H9 (cell line): ENCODE measurements around the gene C1orf21. TPM values are rescaled to one million over a fixed set of nuclear protein-coding genes. Genes with fewer than 3 reads are reported as not detected.

Source experiments
- DNase-seq: peaks from one replicate; pipeline ENCODE4 v3.0.0-alpha.2; 2017
- H2AFZ ChIP-seq: one replicate; pipeline ENCODE4 v1.6.1; 2013; ENCODE audit warnings: mild to moderate bottlenecking, low read length, control low read depth, moderate library complexity
- H2AK5ac ChIP-seq: 2 replicates; pipeline ENCODE4 v1.6.1; 2013; ENCODE audit warnings: low read length, control low read depth, mixed read lengths; ENCODE audit not compliant: insufficient read length
- H2BK120ac ChIP-seq: one replicate; pipeline ENCODE4 v1.6.1; 2013; ENCODE audit warnings: low read depth, mild to moderate bottlenecking, low read length, control low read depth, inconsistent platforms; ENCODE audit not compliant: poor library complexity, severe bottlenecking
- H2BK12ac ChIP-seq: 2 replicates; pipeline ENCODE4 v1.6.1; 2013; ENCODE audit warnings: low read length, control low read depth, mixed read lengths, low read depth; ENCODE audit not compliant: insufficient read length
- H2BK15ac ChIP-seq: 2 replicates; pipeline ENCODE4 v1.6.1; 2013; ENCODE audit warnings: low read depth, low read length, control low read depth
- H2BK20ac ChIP-seq: one replicate; pipeline ENCODE4 v1.6.1; 2013; ENCODE audit warnings: low read depth, mild to moderate bottlenecking, low read length, control low read depth, inconsistent platforms; ENCODE audit not compliant: poor library complexity, severe bottlenecking
- H2BK5ac ChIP-seq: 2 replicates; pipeline ENCODE4 v1.6.1; 2013; ENCODE audit warnings: low read length, control low read depth, mixed read lengths; ENCODE audit not compliant: insufficient read length
- H3K14ac ChIP-seq: 2 replicates; pipeline ENCODE4 v1.6.1; 2013; ENCODE audit warnings: low read length, control low read depth; ENCODE audit not compliant: insufficient read depth
- H3K18ac ChIP-seq: 2 replicates; pipeline ENCODE4 v1.6.1; 2013; ENCODE audit warnings: low read depth, mild to moderate bottlenecking, mixed read lengths, low read length, control low read depth; ENCODE audit not compliant: insufficient read length
- H3K23ac ChIP-seq: 2 replicates; pipeline ENCODE4 v1.6.1; 2013; ENCODE audit warnings: low read length, control low read depth, mixed read lengths, low read depth; ENCODE audit not compliant: insufficient read length
- H3K23me2 ChIP-seq: 2 replicates; pipeline ENCODE4 v1.6.1; 2013; ENCODE audit warnings: low read depth, mild to moderate bottlenecking, mixed read lengths, low read length, control low read depth; ENCODE audit not compliant: insufficient read length, poor library complexity, severe bottlenecking
- H3K27ac ChIP-seq: 2 replicates; pipeline ENCODE4 v1.5.1; 2013; ENCODE audit warnings: low read length, control low read depth, mixed read lengths, low read depth; ENCODE audit not compliant: insufficient read length
- H3K27me3 ChIP-seq: 2 replicates; pipeline ENCODE4 v1.6.1; 2013; ENCODE audit warnings: low read length, control low read depth, inconsistent platforms; ENCODE audit not compliant: insufficient read depth
- H3K4ac ChIP-seq: 2 replicates; pipeline ENCODE4 v1.6.1; 2013; ENCODE audit warnings: low read depth, mild to moderate bottlenecking, control low read depth, inconsistent platforms, low read length, moderate library complexity
- H3K4me1 ChIP-seq: 2 replicates; pipeline ENCODE4 v1.6.1; 2013; ENCODE audit warnings: low read length, control low read depth, inconsistent platforms; ENCODE audit not compliant: insufficient read depth
- H3K4me2 ChIP-seq: 2 replicates; pipeline ENCODE4 v1.6.1; 2013; ENCODE audit warnings: low read length, control low read depth, mixed read lengths; ENCODE audit not compliant: insufficient read length, insufficient read depth
- H3K56ac ChIP-seq: 2 replicates; pipeline ENCODE4 v1.6.1; 2013; ENCODE audit warnings: low read depth, mild to moderate bottlenecking, mixed read lengths, low read length, control low read depth; ENCODE audit not compliant: insufficient read length
- H3K79me1 ChIP-seq: 2 replicates; pipeline ENCODE4 v1.6.1; 2013; ENCODE audit warnings: low read depth, mild to moderate bottlenecking, moderate library complexity, low read length, control low read depth, inconsistent platforms; ENCODE audit not compliant: insufficient read depth, poor library complexity, severe bottlenecking
- H3K79me2 ChIP-seq: 2 replicates; pipeline ENCODE4 v1.6.1; 2013; ENCODE audit warnings: low read length, control low read depth, inconsistent platforms; ENCODE audit not compliant: insufficient read depth
- H3K9ac ChIP-seq: 2 replicates; pipeline ENCODE4 v1.6.1; 2013; ENCODE audit warnings: low read length, control low read depth, mixed read lengths; ENCODE audit not compliant: insufficient read length; ENCODE audit errors: extremely low read depth
- H3K9me3 ChIP-seq: one replicate; pipeline ENCODE4 v1.6.1; 2013; ENCODE audit warnings: low read depth, low read length, inconsistent platforms; ENCODE audit not compliant: control insufficient read depth
- H3T11ph ChIP-seq: one replicate; pipeline ENCODE4 v1.6.1; 2013; ENCODE audit warnings: mild to moderate bottlenecking, low read length, control low read depth, inconsistent platforms
- H4K20me1 ChIP-seq: one replicate; pipeline ENCODE4 v1.6.1; 2013; ENCODE audit not compliant: control insufficient read depth, insufficient read length, insufficient read depth
- H4K5ac ChIP-seq: 2 replicates; pipeline ENCODE4 v1.6.1; 2013; ENCODE audit warnings: low read depth, mild to moderate bottlenecking, mixed read lengths, low read length, control low read depth; ENCODE audit not compliant: insufficient read length
- H4K8ac ChIP-seq: replicated peaks from 2 replicates; pipeline ENCODE4 v1.6.1; 2013; ENCODE audit warnings: low read length, control low read depth, mixed read lengths, low read depth; ENCODE audit not compliant: insufficient read length
- H4K91ac ChIP-seq: 2 replicates; pipeline ENCODE4 v1.6.1; 2013; ENCODE audit warnings: low read depth, mild to moderate bottlenecking, moderate library complexity, mixed read lengths, low read length, control low read depth; ENCODE audit not compliant: insufficient read length
- H3K27ac Mint-ChIP-seq, 3 experiments: 2 replicates in 2 of 3; 3 replicates in 1 of 3; pipeline ENCODE4 v1.8.0; 2020 to 2021; ENCODE audit warnings: mixed read lengths in 3 of 3, mild to moderate bottlenecking in 1 of 3, moderate library complexity in 1 of 3
- H3K27me3 Mint-ChIP-seq: 2 replicates; pipeline ENCODE4 v1.8.0; 2021; ENCODE audit warnings: low read depth, mild to moderate bottlenecking, moderate library complexity, mixed read lengths
- H3K36me3 Mint-ChIP-seq, 3 experiments: 2 replicates in 2 of 3; 3 replicates in 1 of 3; pipeline ENCODE4 v1.8.0; 2020 to 2021; ENCODE audit warnings: low read depth in 3 of 3, mixed read lengths in 3 of 3; ENCODE audit not compliant: insufficient read depth in 1 of 3
- H3K4me1 Mint-ChIP-seq, 2 experiments: 2 replicates each; pipeline ENCODE4 v1.8.0; 2020; ENCODE audit warnings: mixed read lengths in 2 of 2
- H3K4me3 Mint-ChIP-seq, 2 experiments: 2 replicates in 1 of 2; 3 replicates in 1 of 2; pipeline ENCODE4 v1.8.0; 2020 to 2021; ENCODE audit warnings: mild to moderate bottlenecking in 2 of 2, mixed read lengths in 2 of 2, moderate library complexity in 1 of 2
- H3K9me3 Mint-ChIP-seq, 2 experiments: 2 replicates in 1 of 2; 3 replicates in 1 of 2; pipeline ENCODE4 v1.8.0; 2020; ENCODE audit warnings: mild to moderate bottlenecking in 2 of 2, mixed read lengths in 2 of 2, moderate library complexity in 1 of 2
- CTCF ChIP-seq: fragments of 200-600 bp; sonication (generic); conservative IDR thresholded peaks from 3 replicates; pipeline ENCODE4 v1.8.0; 2021; ENCODE audit warnings: antibody characterized with exemption, mild to moderate bottlenecking
- WGBS: extraction: QIAGEN DNeasy Blood & Tissue Kit; methylation state at CpG from one replicate; pipeline ENCODE4 v1.1.7; 2013; ENCODE audit warnings: missing lambda C conversion rate, low lambda C conversion rate, mixed read lengths; ENCODE audit not compliant: insufficient read length; ENCODE audit errors: extremely low coverage; 5-methylcytosine and 5-hydroxymethylcytosine counted together
- total RNA-seq: library from RNA; stranded (reverse); gene quantifications from 2 replicates; pipeline ENCODE4 v1.2.1, GENCODE V29; 2021

C1orf21 gene
- total RNA-seq, 1 experiment from 2014 or later, result 36.0 TPM

DNA sequence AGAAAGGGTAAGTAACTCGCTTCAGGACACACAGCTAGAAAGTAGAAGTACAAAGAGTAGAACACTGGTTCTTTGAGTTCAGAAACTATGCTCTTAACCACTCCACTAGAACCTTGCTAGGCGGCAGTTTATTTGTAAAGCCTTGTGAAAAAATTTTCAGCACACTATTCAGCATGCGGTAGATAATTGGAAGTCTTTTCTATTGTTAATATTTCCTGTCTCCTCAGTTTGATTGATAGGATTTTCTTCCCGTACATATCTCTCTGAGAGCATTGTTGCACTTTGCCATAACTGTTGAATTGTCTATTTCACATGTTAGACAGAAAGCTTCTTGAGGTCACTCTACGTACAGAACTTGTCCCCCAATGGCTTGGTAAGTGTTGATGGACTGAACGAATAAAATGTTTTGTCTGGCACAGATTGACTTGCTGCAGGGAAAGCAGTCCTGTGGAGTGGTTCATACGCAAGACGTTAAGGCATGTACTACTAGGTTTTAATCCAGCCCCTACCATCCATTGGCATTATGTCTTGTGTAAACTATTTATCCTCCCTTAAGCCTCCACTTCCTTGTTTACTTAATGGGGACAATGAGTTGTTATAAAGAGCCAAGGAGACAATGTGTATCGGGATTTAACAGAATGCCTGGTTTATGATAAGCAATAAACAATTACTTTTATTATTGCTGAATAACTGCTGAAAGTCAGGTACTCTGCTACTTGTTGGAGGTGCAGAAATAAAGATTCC, 35.8 kb downstream of the C1orf21 start:
- no peaks in the 10 kb centered on the region for H4K20me1 ChIP-seq

More for the DNA sequence above, 35.8 kb downstream of the C1orf21 start:
- Histone ChIP-seq H3K23ac (no peak overlapping the region), H3K9ac (no peak overlapping the region), H3K9me3 (no peaks in the 10 kb centered on the region), H4K5ac (no peak overlapping the region), H3K27ac (no peak overlapping the region), H3K56ac (no peak overlapping the region), H3K4me1 (peaks cover 7% of the 10 kb centered on the region; the same call in 1 of the 2 replicates), H3K14ac (no peak overlapping the region), H2BK12ac (no peak overlapping the region), H2AK5ac (no peak overlapping the region), H2AFZ (no peak overlapping the region), H3K23me2 (no peaks in the 10 kb centered on the region), H3K79me2 (no peaks in the 10 kb centered on the region), H3K18ac (no peak overlapping the region), H3K79me1 (no peaks in the 10 kb centered on the region), H4K8ac (no peak overlapping the region), H3K4ac (no peak overlapping the region), H3K27me3 (no peaks in the 10 kb centered on the region), H4K91ac (no peak overlapping the region), H2BK120ac (no peak overlapping the region), H3K4me2 (no peak overlapping the region), H2BK15ac (no peak overlapping the region), H2BK5ac (no peak overlapping the region), H2BK20ac (no peak overlapping the region), H3T11ph (no peak overlapping the region)
- TF ChIP-seq CTCF, result no peak
- Mint-ChIP-seq H3K27ac (no peak overlapping the region), H3K4me1 (peaks cover 46 to 83% of the 10 kb centered on the region in 2 experiments), H3K4me3 (no peak overlapping the region), H3K9me3 (no peaks in the 10 kb centered on the region), H3K27me3 (no peaks in the 10 kb centered on the region), H3K36me3 (no peaks in the 10 kb centered on the region; a peak in 1 of 7 replicates)
- no peak for DNase-seq
- no CpG with 5 or more reads among the region's 9 CpGs for WGBS
